Neural progenitor cell (in vitro differentiated cells): ENCODE data around the gene ASB1. TPM values are rescaled to one million over a fixed set of nuclear protein-coding genes. Genes with fewer than 3 reads are reported as not detected.
A peak's percentile ranks its signal among the peaks of the same experiment; 100 is the strongest.

Experiments
- DNase-seq: peaks from one replicate; pipeline ENCODE4 v3.0.0-alpha.2; 2016; ENCODE audit warnings: low spot score
- H2AFZ ChIP-seq: fragments of 200-600 bp; sonication (generic); replicated peaks from 2 replicates; pipeline ENCODE4 v1.6.1; 2016; ENCODE audit warnings: antibody characterized with exemption
- H3F3A ChIP-seq: fragments of 200-600 bp; sonication (generic); 2 replicates; pipeline ENCODE4 v1.6.1; 2016; ENCODE audit warnings: antibody characterized with exemption, low read depth
- H3K27ac ChIP-seq: fragments of 200-600 bp; sonication (generic); 2 replicates; pipeline ENCODE4 v1.5.1; 2016; ENCODE audit warnings: mild to moderate bottlenecking
- H3K27me3 ChIP-seq: fragments of 200-600 bp; sonication (generic); 2 replicates; pipeline ENCODE4 v1.6.1; 2016; ENCODE audit warnings: mild to moderate bottlenecking, moderate library complexity
- H3K36me3 ChIP-seq: fragments of 200-600 bp; sonication (generic); 2 replicates; pipeline ENCODE4 v1.5.1; 2016
- H3K4me1 ChIP-seq: fragments of 200-600 bp; sonication (generic); 2 replicates; pipeline ENCODE4 v1.6.1; 2016; ENCODE audit warnings: mixed run types
- H3K4me2 ChIP-seq: fragments of 200-600 bp; sonication (generic); 2 replicates; pipeline ENCODE4 v1.6.1; 2016
- H3K4me3 ChIP-seq: fragments of 200-600 bp; sonication (generic); 2 replicates; pipeline ENCODE4 v1.5.1; 2016
- H3K79me2 ChIP-seq: fragments of 200-600 bp; sonication (generic); 2 replicates; pipeline ENCODE4 v1.6.1; 2016; ENCODE audit warnings: low read depth
- H3K9ac ChIP-seq: fragments of 200-600 bp; sonication (generic); 2 replicates; pipeline ENCODE4 v1.6.1; 2016
- H3K9me3 ChIP-seq: fragments of 200-600 bp; sonication (generic); 2 replicates; pipeline ENCODE4 v1.5.1; 2016; ENCODE audit warnings: low read depth
- H4K20me1 ChIP-seq: fragments of 200-600 bp; sonication (generic); 2 replicates; pipeline ENCODE4 v1.6.1; 2016; ENCODE audit warnings: low read depth
- H3K27ac Mint-ChIP-seq: 3 replicates; pipeline ENCODE4 v1.8.0; 2021; ENCODE audit warnings: mixed read lengths
- H3K27me3 Mint-ChIP-seq: 2 replicates; pipeline ENCODE4 v1.8.0; 2022; ENCODE audit warnings: low read depth, mild to moderate bottlenecking, inconsistent platforms, moderate library complexity, mixed read lengths; ENCODE audit not compliant: insufficient read depth
- H3K36me3 Mint-ChIP-seq: 3 replicates; pipeline ENCODE4 v1.8.0; 2021; ENCODE audit warnings: mixed read lengths
- H3K4me1 Mint-ChIP-seq: 3 replicates; pipeline ENCODE4 v1.8.0; 2021; ENCODE audit warnings: mixed read lengths
- H3K4me3 Mint-ChIP-seq: 3 replicates; pipeline ENCODE4 v1.8.0; 2021; ENCODE audit warnings: mild to moderate bottlenecking, moderate library complexity, mixed read lengths
- H3K9me3 Mint-ChIP-seq: 3 replicates; pipeline ENCODE4 v1.8.0; 2020; ENCODE audit warnings: mixed read lengths
- EZH2 ChIP-seq: fragments of 200-600 bp; sonication (generic); IDR thresholded peaks from 2 replicates; pipeline ENCODE4 v1.6.1; 2017; ENCODE audit warnings: antibody characterized with exemption, mild to moderate bottlenecking, moderate library complexity
- EZH2phosphoT487 ChIP-seq: fragments of 200-600 bp; sonication (generic); IDR thresholded peaks from 2 replicates; pipeline ENCODE4 v1.6.1; 2017; ENCODE audit warnings: antibody characterized with exemption
- total RNA-seq: library from RNA; depleted of rRNA; stranded (reverse); fragments of >200 nt; gene quantifications from 2 replicates; pipeline ENCODE4 v1.2.3, GENCODE V29; 2015; ENCODE audit warnings: low replicate concordance
- TF ChIP-seq, protein P1 (sequence below): fragments of 200-600 bp; sonication (generic); IDR thresholded peaks from 2 replicates; pipeline ENCODE4 v1.5.1; 2017; ENCODE audit warnings: antibody characterized with exemption, mild to moderate bottlenecking

The ASB1 gene
- total RNA-seq, 1 donor from 2014 or later, result 29.2 TPM

DNA sequence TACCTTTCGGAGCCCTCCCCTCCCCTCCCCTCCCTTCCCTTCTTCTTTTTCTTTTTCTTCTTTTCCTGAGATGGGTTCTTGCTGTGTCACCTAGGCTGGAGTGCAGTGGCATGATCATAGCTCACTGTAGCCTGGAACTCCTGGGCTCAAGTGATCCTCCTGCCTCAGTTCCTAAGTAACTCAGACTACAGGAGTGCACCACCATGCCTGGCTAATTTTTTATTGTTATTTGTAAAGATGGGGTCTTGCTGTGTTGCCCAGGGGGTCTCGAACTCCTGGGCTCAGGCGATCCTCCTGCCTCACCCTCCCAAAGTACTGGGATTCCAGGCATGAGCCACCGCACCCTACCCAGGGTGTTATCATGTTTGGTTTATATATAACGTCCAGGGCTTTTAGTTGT lies 66.7 kb downstream of the ASB1 start:
- Mint-ChIP-seq H3K4me1 (peaks cover 48% of the 10 kb centered on the region), H3K36me3 (no peaks in the 10 kb centered on the region), H3K9me3 (no peaks in the 10 kb centered on the region), H3K27me3 (peaks cover 2% of the 10 kb centered on the region), H3K27ac (no peak overlapping the region), H3K4me3 (no peak overlapping the region)
- Histone ChIP-seq H4K20me1 (no peaks in the 10 kb centered on the region), H3K4me2 (peak overlapping the region; percentile 21), H3K36me3 (no peaks in the 10 kb centered on the region), H3F3A (no peaks in the 10 kb centered on the region), H3K9ac (no peak overlapping the region), H3K79me2 (no peaks in the 10 kb centered on the region), H3K27ac (no peak overlapping the region), H3K9me3 (no peaks in the 10 kb centered on the region), H3K4me3 (no peak overlapping the region), H2AFZ (peak overlapping the region; percentile 45), H3K27me3 (no peaks in the 10 kb centered on the region), H3K4me1 (peaks cover 19% of the 10 kb centered on the region)
- TF ChIP-seq, protein P1, sequence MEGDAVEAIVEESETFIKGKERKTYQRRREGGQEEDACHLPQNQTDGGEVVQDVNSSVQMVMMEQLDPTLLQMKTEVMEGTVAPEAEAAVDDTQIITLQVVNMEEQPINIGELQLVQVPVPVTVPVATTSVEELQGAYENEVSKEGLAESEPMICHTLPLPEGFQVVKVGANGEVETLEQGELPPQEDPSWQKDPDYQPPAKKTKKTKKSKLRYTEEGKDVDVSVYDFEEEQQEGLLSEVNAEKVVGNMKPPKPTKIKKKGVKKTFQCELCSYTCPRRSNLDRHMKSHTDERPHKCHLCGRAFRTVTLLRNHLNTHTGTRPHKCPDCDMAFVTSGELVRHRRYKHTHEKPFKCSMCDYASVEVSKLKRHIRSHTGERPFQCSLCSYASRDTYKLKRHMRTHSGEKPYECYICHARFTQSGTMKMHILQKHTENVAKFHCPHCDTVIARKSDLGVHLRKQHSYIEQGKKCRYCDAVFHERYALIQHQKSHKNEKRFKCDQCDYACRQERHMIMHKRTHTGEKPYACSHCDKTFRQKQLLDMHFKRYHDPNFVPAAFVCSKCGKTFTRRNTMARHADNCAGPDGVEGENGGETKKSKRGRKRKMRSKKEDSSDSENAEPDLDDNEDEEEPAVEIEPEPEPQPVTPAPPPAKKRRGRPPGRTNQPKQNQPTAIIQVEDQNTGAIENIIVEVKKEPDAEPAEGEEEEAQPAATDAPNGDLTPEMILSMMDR, result no peak
- DNase-seq, result no peak

DNA sequence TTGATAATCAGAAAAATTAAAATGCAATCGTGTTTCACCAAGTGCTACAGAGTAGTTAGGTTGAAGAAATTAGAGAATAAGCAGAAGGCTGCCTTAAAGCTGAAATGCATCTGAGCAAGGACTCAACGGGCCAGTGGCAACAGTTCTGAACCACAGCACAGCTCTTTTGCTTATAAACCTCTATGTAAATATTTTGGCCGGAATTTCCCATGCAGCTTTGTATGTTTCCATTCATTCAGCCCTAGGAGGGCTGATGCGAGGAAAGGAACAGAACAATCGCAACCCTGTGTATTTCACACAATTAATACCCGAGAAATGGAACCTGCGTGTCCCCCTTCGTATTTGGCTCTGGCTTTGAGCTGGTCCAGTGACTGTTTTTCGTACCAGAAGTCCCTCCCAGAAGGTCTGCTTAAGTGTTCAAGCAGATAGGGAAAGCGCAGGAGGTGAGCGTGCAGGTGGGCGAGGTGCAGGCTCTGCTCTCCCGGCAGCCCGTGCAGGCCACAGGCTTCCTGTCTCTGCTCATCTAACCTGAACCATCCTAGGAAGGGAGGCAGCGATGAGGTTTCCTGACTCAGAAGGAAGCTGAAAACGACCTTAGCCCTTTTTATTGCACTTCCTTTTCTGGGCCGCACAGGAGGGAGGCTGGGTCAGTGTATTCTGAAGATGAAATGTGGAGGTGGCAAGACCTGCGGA lies 67.3 kb downstream of the ASB1 start:
- Histone ChIP-seq H3K9me3 (no peaks in the 10 kb centered on the region), H3K4me2 (no peak overlapping the region), H3K36me3 (no peaks in the 10 kb centered on the region), H3K27ac (no peak overlapping the region), H3K27me3 (no peaks in the 10 kb centered on the region), H4K20me1 (no peaks in the 10 kb centered on the region), H3K4me1 (peaks cover 19% of the 10 kb centered on the region), H2AFZ (no peak overlapping the region), H3K79me2 (no peaks in the 10 kb centered on the region), H3F3A (no peaks in the 10 kb centered on the region), H3K9ac (no peak overlapping the region), H3K4me3 (no peak overlapping the region)
- H3K27me3 Mint-ChIP-seq, result peaks cover 2% of the 10 kb centered on the region
- DNase-seq, result no peak
- peak overlapping the region; percentile 61 for H3K27ac Mint-ChIP-seq
- no peak for TF ChIP-seq EZH2
- TF ChIP-seq, protein P1, result no peak
- no peak for TF ChIP-seq EZH2phosphoT487
- H3K9me3 Mint-ChIP-seq, result no peaks in the 10 kb centered on the region
- peaks cover 51% of the 10 kb centered on the region for H3K4me1 Mint-ChIP-seq
- no peaks in the 10 kb centered on the region for H3K36me3 Mint-ChIP-seq
- no peak overlapping the region for H3K4me3 Mint-ChIP-seq

DNA sequence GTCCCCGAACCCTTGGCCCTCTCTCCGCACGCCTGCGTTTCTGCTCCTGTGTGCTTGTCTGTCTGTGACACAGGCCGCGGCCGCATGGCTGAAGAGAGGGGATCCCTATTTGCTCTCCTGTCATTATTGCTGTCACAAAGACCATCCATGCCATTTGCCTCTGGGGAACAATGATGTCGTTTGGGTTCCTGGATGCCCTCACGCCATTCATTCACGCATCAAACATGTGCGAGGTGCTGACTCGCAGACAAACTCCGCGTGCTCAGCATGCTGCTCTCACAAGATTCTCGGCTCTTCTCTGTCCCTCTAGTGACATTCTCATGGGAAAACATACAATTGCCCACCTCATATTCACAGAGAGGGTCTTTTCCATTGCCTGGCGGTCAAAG lies 67.8 kb downstream of the ASB1 start:
- H3K27me3 ChIP-seq, result no peaks in the 10 kb centered on the region
- no peaks in the 10 kb centered on the region for H3K36me3 Mint-ChIP-seq
- H2AFZ ChIP-seq, result no peak overlapping the region
- no peaks in the 10 kb centered on the region for H3K9me3 Mint-ChIP-seq
- no peak overlapping the region for H3K9ac ChIP-seq
- no peak overlapping the region for H3K4me2 ChIP-seq
- no peak overlapping the region for H3K4me3 ChIP-seq
- no peak overlapping the region for H3K4me3 Mint-ChIP-seq
- peaks cover 54% of the 10 kb centered on the region for H3K4me1 Mint-ChIP-seq
- H3K4me1 ChIP-seq, result peaks cover 19% of the 10 kb centered on the region
- TF ChIP-seq, protein P1, result no peak
- no peak for TF ChIP-seq EZH2phosphoT487
- TF ChIP-seq EZH2, result no peak
- H3K79me2 ChIP-seq, result no peaks in the 10 kb centered on the region
- no peaks in the 10 kb centered on the region for H3K9me3 ChIP-seq
- H3K27ac Mint-ChIP-seq, result peak overlapping the region; percentile 71
- H3K27ac ChIP-seq, result no peak overlapping the region
- H3K36me3 ChIP-seq, result no peaks in the 10 kb centered on the region
- no peaks in the 10 kb centered on the region for H4K20me1 ChIP-seq
- no peaks in the 10 kb centered on the region for H3K27me3 Mint-ChIP-seq
- no peak for DNase-seq
- no peaks in the 10 kb centered on the region for H3F3A ChIP-seq
